GM12873 (cell line): Measurements from ENCODE around the gene PDE8B.

Experiments
- TF ChIP-seq, protein P1 (sequence below): IDR thresholded peaks from 2 replicates; pipeline ENCODE4 v1.5.1; 2012; ENCODE audit warnings: low read depth, mild to moderate bottlenecking, moderate library complexity, low read length, control low read depth; ENCODE audit not compliant: insufficient read depth; ENCODE audit errors: missing control alignments

Gene PDE8B

DNA sequence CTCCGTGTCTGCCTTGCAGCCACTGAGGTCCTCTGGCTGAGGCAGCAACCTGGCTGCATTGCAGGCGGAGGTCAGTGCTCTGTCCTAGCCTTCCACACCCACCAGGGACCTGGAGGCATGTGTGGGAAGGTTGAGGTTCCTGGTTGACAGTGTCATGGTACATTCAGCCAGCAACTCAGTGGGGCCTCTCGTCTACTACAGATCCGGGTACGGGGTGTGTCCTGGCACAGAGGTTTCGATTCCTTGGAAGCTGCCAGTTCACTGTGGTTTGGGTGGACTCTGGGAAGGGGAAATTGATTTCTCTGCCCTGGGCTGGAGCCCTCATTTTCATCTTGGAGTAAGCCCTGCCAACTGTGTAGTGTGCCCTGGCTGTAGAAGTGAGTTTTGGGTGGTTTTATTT, 45.1 kb downstream of the PDE8B start:
- TF ChIP-seq, protein P1, sequence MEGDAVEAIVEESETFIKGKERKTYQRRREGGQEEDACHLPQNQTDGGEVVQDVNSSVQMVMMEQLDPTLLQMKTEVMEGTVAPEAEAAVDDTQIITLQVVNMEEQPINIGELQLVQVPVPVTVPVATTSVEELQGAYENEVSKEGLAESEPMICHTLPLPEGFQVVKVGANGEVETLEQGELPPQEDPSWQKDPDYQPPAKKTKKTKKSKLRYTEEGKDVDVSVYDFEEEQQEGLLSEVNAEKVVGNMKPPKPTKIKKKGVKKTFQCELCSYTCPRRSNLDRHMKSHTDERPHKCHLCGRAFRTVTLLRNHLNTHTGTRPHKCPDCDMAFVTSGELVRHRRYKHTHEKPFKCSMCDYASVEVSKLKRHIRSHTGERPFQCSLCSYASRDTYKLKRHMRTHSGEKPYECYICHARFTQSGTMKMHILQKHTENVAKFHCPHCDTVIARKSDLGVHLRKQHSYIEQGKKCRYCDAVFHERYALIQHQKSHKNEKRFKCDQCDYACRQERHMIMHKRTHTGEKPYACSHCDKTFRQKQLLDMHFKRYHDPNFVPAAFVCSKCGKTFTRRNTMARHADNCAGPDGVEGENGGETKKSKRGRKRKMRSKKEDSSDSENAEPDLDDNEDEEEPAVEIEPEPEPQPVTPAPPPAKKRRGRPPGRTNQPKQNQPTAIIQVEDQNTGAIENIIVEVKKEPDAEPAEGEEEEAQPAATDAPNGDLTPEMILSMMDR = no peak

DNA sequence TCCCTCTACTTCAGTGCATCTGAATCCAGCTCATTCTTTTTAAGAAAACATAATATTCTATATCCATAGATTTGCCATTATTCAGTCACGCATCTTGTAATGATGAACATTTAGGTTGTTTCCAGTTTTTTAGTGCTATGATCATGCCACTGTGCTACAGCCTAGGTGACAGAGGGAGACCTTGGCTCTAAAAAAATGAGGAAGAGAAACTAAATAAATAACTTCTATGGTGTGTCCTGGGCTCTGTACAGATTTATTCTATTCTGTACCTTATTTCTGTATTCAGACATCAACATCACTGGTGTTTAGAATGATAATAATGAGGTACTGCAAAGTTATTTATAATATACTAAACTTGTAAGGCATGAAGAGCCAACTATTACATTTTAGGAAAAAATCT, 45.9 kb downstream of the PDE8B start:
- TF ChIP-seq, protein P1 = no peak

DNA sequence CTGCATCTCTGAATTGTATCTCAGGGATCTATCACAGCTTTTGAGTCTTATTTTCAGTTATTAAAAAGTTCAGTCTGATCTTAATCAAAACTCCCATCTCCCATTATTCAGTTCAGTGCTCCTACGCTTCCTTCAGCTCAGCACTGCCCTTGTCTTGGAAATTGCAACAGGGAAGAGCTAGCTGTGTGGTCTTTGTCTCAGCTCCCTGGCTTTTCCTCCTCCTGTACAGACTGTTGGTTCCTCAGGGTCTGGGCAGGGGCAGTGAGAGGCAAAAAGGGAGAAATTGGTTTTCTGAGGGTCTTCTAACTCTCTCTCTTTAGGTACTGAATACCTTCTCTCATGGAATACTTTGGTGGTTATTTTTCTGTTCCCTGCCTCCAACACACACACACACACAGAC, 48.2 kb downstream of the PDE8B start:
- TF ChIP-seq, protein P1 = no peak

DNA sequence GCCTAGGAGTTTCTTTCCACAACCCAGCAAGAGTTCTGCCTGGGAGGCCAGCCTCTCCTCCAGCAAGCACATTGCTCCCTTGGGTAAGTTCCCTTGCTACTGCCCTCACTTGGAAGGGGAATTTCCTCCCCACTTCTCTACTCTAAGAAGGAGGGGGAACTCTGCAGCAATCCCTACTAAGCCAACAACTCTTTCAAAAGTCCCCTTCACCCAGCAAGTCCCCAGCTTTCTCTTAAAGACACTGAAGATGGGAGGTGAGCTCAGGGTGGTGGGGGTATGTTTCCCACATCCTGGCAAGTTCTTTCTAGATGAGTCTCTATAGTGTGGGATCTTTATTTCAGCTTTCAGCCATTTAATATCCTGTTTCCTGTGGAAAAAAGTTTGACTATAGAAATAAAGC, 49.0 kb downstream of the PDE8B start:
- TF ChIP-seq, protein P1 = no peak

DNA sequence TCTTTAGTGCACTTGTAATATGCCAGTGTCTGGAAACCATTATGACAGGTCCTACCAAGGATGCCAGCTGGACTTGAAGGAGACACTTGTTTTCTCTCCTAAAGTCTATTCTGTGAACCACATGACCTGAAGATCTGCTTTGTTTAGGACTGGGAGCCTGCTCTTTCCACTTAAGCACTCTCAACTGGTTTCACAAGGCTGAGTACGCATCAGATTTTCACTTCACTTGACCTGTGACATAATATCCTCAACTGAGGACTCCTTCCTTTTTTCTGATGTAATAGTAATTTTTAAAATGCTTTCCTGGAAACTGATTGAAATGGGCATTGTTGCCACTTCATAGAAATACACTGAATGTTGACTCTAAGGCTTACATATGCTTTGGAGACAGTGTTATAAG, 52.2 kb downstream of the PDE8B start:
- TF ChIP-seq, protein P1 = no peak

DNA sequence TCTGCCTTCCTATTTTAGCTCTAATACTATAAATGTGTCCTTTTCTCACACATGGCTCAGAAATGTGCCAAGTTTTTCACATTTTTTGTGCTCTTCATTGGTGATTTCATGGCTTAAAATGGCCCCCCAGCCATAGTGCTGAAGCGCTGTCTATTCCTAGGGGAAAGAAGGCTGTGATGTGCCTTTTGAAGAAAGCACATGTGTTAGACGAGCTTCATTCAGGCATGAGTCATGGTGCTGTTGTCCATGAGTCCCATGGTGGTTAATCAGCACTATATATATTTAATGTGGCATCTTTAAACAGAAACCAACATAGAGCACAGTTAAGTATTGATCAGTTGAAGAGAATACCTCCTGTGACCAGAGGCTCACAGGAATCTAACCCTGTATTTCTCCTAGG, 55.8 kb downstream of the PDE8B start:
- TF ChIP-seq, protein P1 = no peak

DNA sequence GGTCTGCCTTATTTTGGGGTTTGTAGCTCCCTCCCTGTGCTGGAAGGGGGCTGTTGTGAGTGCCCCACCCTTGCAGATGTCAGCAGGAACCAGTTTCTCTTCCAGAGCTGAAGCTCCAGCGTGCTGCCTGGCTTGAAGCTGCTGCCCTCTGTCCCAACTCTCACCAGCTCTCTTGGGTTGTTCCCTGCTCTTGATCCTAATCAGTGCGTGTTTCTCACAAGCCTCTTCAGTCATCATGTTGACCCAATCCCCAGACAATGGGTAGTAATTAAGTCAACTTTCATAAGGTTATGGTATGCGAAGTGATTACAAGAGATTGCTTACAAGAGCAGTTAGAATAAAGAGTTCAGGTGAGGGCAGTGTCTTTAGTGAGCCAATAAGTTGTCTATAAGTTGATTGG, 57.0 kb downstream of the PDE8B start:
- TF ChIP-seq, protein P1 = no peak

DNA sequence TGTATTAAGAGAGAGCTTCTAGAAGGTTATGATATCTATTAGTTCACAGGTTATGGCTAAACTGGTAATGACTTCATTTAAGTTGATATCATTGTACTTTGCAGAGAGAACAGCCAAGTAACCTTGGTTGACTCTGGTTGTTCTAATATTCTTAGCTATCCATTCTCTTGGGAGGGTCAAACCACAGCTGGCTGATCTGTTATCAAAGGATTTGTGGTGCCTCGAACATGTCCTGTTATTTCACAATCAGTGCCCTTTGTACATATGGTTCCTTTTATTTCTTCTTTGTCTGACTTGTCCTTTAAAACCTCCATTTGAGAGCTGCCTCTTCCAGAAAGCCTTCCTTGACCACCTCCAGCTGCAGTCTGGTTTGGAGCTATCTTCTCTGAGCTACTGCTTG, 61.7 kb downstream of the PDE8B start:
- TF ChIP-seq, protein P1 = no peak
